NCI-H748 (cell line): ENCODE results near the gene TEKT5.
A peak's percentile ranks its signal among the peaks of the same experiment; 100 is the strongest.
"Not testable (repeated sequence)": the region's sequence is repeated elsewhere in the genome, so short reads cannot be mapped to it uniquely, and the experiment has no call there.

Experiments
- DNase-seq: peaks from one replicate; lab custom pipeline; 2025; ENCODE audit not compliant: unreplicated experiment; lab: John Stamatoyannopoulos, UW

TEKT5 gene

DNA sequence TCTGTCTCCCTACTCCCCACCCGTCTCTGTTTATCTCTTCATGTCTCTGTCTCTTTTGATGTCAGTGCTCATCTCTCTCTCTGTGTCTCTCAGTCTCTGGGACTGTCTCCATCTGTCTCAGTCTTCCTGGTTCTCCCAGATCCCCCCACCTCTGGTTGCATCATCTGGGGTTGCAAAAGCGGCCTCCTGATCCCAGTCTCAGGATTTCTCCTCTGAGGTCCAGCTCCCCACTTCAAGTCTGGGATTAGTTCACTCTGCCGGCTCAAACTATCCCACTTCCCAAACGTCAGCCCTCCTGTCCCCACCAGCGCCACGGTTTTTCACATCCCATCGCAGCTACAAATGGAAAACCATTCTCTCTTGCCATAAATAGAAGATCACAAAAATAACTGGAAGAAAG, 9.0 kb downstream of the TEKT5 start:
- no peak for DNase-seq

DNA sequence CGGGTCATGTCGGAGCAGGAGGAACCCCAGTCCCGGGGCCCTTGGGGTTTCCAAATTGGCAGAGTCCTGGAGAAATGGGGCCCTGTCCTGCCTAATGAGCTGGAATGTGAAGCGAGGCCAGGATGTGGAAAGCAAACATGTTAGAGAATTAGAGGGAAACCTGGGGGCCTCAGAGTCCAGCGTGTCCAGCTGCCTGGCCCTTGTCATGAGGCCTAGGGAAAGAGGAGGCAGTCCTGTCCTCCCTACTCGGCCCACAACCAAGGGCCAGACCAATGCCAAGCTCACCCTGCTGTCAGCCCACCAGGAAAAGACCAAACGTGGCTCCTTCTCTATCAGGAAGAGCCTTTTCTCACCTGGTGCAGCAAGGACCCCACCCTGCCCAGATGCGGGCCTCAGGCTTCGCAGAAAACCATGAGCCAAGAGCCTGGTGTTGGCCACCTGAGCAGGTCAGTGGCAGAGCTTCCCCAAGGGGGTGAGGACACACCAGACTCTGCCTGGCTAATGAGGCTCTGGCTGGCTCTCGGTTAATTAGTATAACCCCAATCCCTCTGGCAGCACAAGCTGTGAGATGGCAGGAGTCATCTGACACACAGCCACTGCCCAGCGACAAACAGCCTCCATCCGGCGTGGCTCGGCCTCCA, 10.1 kb downstream of the TEKT5 start:
- DNase-seq = no peak

- no peak for DNase-seq
Measured at GRCh38 chr16:10683170-10683569, 11.6 kb downstream of the TEKT5 start.

GRCh38 chr16:10682604-10683003, 12.1 kb downstream of the TEKT5 start:
- no peak for DNase-seq

- no peak for DNase-seq
Measured at GRCh38 chr16:10681310-10682308, 13.1 kb downstream of the TEKT5 start.

DNA sequence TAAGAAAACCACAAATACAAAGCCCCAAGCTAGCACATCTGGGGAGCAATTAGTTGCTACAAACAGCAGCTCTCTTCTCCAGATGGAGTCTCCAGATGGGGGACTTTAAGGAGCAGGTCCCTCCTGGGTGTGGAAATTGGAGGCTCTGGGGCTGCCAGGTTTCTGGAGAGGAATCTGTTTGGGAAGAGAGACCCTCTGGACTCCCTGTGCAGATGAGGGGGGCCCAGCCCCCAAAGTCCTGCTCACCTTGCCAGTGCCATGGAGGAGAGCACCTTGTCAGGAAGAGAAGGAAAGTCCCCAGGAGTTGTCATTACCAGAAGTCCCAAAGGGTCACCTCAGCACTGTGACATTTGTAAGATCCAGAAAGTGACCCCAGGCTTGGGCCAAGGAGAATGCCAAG, 14.8 kb downstream of the TEKT5 start:
- no peak for DNase-seq

DNA sequence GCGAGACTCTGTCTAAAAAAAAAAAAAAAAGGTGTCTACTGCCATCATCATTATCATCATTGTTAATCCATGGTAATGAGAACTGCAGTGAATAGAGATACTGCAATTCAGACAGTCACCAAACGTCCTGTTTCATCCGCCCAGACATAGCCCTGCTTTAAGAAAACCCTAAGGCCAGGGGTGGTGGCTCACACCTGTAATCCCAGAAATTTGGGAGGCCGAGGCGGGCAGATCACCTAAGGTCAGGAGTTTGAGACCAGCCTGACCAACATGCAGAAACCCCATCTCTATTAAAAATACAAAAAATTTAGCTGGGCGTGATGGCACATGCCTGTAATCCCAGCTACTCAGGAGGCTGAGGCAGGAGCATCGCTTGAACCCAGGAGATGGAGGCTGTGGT, 15.3 kb downstream of the TEKT5 start:
- not testable (repeated sequence) for DNase-seq

DNA sequence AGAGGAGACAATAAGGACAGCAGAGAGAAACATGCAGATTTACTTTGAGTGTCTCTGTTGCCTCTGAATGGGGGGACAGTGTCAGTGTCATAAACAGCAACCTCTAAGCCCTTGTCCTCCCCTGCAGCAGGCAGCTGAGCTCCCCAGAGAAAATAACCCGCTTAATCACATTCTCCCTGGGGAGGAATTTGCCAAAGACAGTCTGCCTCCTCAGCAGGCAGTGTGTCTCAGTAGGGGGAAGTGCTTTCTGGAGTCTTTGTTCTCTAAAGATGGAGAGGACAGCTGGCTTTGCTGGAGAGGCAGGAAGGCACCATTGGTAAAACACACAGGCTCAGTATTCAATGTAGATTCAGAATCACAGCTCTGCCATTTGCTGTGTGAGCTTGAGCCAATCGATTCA, 16.1 kb downstream of the TEKT5 start:
- no peak for DNase-seq

DNA sequence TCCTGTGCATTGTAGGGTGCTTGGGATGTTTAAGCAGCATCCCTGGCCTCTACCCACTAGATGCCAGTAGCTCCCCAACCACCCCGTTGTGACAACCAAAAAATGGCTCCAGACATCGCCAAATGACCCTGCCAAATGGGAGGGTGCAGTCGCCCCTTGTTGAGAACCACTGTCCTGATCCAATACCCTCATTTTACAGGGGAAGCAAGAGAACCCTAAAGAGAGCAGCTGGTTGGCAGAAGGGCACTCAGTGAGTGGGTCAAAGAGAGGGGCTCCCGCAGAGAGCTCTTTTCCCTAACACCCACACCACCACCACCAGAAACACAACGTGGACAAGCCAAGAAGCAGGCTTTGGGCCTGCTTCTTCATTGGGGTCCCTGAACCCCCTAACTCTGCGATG, 18.4 kb downstream of the TEKT5 start:
- no peak for DNase-seq

DNA sequence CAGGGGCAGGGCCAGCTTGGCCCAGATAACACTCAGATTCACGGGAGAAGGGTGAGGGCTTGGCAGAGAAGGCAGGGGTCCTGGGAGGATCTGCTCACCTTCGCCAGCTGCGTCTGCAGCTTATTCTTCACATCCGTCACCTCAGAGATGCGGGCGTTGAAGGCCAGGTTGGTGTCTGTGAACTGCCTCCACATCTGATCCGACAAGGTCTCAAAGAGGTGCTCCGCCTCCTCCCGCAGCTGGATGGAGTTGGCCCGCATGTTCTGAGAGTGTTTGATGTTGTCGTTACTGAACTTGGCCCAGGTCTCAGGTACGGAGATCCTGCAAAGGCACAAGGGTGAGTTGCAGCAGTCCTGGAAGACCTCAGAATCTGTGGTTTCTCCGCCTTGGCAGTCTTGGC, 18.9 kb downstream of the TEKT5 start:
- no peak for DNase-seq

DNA sequence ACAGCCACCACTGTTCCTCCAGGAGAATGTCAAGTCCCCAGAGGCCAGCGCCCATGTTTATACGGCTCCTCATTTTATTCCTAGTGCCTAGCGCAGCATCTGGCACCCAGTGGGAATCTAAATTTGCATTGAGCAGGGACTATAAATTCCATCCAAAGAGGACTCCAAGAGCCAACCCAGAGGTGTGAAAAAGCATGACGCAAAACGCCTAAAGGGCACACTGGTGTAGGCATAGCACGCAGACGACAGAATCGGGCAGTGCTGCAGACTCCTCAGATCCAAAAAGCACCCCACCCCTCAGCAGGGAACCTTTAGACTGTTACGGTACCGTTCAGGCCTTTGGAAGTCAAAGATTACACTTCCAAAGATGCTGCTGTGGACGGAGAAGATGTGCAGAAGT, 19.5 kb downstream of the TEKT5 start:
- DNase-seq = no peak

GRCh38 chr16:10671729-10672128, 23.0 kb downstream of the TEKT5 start:
- DNase-seq = no peak

DNA sequence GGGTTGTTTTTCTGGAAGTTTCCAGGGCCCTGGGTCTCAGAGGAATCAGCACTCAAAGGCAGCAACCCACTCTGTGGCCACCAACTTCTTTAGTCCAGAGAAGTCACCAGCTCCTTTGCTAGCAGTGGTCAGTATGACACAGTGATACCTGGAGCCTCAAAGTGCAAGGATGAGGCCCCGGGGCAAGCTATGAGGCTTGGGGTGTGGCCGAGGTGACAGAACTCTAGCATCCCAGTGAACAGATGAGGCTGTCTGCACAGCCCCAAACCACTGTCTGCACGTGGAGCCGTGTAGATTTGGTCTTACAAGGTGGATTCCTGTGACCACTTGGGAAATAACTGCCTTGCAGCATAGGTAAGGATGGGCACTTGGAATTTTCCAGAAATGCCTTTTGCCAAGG, 24.9 kb downstream of the TEKT5 start:
- no peak for DNase-seq

DNA sequence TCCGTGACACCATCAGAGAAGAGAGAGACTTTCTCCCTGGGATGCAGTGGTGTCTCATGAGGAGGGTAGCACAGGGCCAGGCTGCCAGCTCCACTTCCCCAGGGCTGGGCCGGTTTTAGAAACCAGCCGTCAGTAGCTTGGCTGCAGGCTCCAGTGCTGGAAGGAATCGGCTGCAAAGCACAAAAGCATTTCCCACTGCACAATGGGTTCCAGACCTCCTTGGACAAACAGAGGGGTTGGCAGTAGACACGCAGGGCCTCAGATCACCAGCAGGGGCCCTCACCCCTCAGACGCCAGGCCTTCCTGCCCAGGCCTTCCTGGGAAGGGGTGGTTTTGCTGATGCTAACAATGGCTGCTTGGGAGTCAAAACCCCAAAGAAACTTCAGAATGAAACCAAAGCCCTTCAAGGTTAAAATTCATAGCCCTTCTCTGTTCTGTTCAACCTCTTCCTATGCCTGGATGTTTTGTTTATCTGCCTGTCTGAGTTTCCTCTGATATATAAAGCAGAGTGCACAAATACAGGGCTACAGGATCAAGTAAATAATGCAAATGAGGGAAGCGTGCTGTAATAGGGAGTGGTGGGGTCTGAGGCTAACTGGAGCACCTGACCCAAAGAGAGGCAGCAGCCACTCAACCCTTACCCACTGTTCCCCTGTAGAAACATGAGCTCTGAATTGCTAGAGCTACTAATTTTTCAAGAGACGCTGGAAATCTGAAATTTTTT, 26.2 kb downstream of the TEKT5 start:
- peak; percentile 14 for DNase-seq

GRCh38 chr16:10667239-10667638, 27.5 kb downstream of the TEKT5 start:
- no peak for DNase-seq

GRCh38 chr16:10666291-10666690, 28.4 kb downstream of the TEKT5 start:
- DNase-seq = no peak

DNA sequence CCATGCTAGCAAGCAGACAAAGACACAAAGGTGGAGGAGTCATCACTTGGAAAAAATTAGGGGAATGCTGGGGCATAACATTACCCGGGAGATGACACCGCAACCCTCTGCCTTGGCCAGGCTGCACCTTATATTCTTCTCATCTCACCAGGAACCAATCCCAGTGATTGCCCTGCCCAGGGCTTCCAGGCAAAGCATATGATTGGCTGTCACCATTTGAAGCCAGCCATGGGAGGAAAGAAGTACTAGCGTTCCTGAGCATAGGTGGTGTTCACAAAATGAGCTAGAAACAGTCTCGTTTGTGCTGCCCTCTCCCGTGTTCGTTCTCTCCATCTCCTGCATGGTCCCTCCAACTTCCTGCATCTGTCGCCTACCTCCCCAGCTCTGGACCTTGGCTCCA, 29.6 kb downstream of the TEKT5 start:
- DNase-seq = no peak

DNA sequence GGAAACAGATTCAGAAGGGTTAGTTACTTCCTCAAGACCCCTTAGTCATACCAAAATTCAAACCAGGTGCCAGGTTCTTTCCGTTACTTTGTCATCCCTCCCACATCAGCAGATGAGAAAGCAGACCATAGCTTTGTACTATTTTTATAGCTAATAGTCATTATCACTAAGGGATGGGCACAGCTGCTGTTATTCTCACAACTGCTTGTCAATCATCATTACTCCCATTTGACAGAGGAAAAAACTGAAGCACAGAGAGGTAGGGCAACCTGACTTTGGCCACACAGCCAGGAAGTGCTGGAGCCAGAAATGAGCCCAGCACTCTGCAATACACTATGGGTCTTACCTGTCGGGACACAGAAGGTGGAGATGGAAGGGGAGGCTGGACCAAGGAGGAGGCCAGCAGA, 30.0 kb downstream of the TEKT5 start:
- no peak for DNase-seq

GRCh38 chr16:10663744-10664143, 31.0 kb downstream of the TEKT5 start:
- DNase-seq = no peak

DNA sequence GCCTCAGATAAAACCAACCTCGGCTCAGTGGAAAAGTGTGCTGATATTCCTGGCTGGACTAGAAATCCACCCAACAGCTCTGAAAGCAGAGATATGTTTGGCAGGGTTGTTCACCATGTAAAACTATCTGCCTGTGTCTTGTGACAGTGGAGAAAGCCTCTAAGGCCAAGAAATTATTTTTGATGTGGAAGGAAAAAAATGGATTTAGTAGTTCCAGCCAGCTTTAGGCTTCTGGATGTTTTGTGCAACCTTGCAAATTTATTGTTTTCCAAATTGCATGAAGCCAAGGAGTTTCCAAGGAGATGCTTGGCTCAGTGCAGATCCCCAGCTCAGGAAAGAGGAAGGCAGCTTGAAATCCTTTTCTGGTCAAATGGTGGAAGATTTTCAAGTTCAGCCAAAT, 31.6 kb downstream of the TEKT5 start:
- DNase-seq = no peak

- DNase-seq = no peak
Measured at GRCh38 chr16:10662212-10662611, 32.5 kb downstream of the TEKT5 start.

DNA sequence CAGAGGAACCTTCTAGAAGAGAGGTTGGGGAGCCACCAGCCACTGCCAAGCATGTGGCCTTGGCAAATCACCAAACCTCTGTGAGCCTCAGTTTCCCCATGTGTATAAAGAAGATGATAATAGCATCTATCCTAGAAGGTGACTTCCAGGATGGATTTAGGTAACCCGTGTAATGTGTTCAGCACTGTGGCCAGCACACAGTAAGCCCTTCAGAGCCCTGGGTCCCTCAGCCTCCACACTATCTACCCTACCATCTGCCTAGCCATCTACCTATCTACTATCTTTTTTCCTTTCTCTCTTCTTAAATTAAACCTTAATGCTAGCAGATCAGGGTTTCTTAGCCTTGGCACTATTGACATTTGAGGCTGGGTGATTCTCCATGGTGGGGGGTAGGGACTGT, 33.0 kb downstream of the TEKT5 start:
- DNase-seq = no peak
